ENCODE data around the gene TTF2.

The TTF2 gene

DNA sequence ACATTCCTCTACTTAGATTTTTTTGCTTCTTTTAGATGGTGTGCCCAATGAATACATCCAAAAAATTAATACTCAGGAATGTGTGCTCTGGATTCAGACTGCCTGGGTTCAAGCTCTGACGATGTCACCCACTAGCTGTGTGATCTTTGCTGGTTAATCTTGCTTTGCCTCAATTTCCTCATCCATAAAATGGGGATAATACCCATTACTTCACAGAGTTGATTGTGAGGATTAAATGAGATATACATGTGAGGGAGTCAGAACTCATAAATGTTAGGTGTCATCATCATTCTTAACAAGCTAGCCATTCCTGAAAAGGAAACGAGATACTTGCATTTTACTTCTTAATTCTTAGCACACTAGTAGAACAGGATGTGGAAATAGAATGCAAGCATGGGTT lies 12.9 kb upstream of the TTF2 start:
- no peak for DNase-seq

DNA sequence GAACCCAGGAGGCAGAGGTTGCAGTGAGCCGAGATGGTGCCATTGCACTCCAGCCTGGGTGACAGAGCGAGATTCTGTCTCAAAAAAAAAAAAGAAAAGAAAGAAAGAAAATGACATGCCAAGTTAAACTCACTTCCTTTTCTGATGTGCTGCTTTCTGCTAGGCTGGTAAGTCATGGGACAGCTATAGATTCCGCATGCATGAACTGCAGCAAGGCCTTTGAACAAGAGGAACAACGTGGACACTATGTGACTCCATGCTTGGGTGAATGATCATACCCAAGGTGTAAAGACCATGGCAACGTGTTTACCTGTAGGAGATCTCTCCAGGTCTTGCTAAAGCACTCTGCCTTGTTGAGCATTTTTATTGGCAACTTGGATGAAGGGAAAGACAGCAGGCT lies 10.3 kb upstream of the TTF2 start:
- no peak for DNase-seq

DNA sequence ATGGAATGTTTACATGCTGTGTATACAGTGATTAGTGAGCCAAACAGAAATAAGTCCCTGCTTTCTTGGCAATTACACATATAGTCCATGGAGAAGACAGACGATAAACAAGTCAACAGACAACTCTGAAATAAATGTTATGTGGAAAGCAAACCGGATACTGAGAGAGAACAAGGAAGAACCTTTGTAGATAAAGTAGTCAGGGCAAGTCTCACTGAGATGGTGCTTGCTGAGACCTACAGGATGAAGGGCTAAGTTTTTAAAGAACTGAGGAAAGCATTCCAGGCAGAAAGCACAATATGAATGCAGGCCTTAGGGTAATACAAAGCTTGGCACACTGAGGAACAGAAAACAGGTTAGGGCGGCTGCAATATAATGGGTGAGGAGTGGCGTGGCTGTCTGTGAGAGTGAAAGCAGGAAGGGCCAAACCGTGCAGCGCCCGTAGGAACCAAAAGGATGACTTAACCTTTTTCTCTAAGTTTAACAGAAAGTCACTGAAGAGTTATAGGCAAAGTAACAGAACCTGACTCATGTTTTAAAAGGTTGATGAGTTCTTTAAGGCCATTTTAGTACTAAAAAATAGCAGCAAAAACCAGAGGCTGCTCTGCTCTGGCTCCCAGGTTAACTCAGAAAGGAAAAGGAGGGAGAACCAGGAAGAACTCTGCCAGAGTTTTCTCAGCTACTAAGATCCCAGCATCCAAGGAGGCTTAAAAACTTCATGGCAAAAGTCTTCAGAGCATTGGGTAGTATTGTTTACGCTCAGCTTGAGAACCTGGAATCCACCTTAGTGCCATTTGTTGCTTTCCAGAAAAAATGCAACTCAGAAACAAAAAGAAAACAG lies 8.7 kb upstream of the TTF2 start:
- no peak for DNase-seq

DNA sequence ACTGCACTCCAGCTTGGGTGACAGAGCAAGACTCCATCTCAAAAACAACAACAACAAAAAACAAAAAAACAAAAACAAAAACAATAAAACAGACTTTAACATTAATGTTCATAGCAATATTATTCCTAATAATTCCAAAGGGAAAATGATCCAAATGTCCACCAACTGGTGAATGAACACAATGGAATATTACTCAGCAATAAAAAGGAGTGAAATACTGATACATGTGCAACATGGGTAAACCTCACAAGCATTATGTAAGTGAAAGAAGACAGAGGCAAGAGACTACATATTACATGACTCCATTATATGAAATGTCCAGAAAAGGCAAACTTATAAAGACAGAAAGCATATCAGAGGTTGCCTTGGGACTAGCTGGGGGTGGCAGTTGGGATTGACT lies 6.1 kb upstream of the TTF2 start:
- DNase-seq: no peak

DNA sequence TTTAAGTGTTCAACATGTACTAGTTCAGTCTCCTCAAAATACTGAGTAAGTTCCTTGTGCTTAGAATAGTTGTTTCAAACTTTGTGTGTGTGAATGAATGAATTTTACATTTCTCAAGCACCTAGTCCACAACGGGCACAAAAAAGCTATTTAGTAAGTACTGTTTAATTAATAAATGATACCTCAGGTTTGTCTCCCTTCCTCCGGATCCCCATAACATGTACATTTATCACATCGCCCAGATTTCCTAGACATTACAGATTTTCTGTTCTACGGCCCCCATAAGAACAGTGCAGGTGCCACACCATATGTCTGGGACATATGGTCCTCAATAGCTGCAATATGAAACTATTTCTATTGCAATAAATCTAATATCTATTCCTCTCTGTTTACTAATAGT lies 1.3 kb upstream of the TTF2 start:
- DNase-seq: no peak

DNA sequence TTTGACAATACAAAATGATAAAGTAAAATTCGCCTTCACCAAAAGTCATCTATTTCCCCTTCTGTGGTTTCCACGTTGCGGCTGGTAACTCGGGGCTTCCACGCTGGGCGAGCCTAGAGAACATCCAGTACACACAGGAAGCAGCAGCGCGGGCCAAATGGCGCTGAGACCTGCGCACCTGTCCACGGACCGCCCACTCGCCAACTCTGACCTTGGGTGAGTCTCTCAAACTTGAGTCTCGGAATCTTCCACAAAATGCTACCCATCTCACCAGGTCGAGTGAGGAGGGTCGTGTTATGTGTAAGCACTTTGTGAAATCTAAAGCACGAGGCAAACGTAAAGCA lies 820 bp upstream of the TTF2 start:
- DNase-seq: peak; percentile 61

DNA sequence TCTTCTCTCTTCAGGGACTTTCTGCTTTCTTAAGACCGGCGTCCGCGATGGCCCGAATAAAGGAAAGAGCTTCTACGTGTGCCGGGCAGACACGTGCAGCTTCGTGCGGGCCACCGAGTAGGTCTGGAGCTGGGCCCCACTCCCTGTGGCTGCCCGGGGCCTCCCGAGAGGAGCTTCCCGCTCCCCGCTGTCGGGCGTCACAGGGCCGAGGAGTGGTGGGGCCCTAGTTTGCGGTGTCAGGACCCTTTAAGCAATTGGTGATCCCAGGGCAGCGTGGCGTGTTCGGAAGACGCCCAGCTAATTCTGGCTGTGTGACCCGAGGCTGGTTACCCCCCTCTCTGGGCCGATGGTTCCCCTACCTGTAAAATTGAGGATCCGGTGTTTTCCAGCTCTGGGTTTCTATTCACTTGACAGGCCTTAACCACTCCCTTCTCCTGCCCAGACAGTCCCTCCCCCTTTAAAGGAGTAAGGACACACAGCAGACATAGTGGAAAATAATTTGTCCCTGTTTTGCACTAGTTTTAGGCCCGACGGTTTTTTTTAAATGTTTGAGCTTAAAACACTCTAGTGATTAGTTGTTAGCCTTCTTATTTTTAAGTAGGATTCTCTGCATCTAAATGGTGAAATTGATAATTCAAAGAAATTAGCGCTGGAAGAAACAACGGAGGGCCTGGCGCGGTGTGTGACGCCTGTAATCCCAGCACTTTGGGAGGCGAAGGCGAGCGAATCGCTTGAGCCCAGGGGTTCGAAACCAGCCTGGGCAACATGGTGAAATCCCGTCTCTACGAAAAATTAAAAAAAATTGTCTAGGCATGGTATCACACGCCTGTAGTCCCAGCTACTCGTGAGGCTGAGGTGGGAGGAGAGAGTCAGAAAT lies 553 bp downstream of the TTF2 start:
- DNase-seq: peak; percentile 7

DNA sequence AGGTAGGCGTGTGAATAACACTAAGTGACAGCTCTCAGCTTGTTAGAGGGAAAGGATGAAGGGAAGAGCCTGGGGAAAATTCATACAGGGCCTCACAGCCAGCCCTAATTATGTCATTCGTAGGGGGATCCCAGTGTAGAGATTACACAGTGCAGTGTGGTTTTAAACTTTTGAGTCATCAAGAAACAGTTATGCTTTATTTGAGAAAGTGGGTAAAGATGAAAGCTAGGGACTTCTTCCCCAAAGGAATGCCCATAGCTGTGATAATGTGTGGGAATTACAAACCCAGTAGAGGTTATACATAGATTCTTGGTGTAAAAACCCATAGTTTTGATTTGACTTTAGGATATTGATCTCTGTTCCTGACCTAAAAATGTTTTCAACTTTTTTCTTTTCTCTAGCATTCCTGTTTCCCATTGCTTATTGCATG lies 1.9 kb downstream of the TTF2 start:
- DNase-seq: no peak

DNA sequence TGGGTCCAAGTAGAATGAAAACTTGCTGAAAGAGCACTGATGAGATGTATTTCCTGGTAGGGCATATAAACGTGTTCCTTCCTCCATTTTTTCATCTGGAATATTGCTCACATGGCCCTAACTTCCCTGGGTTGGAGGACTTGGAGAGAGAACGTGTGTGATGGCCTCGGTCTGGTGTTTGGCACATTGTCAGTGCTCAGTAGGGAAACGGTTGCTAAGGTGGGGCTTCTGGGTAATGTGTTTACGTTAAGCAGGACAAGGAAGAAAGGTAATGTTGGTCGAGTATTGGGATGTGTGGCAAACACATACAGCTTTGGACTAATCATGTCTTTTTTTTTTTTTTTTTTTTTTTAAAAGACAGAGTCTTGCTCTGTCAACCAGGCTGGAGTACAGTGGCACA lies 6.2 kb downstream of the TTF2 start:
- DNase-seq: no peak

DNA sequence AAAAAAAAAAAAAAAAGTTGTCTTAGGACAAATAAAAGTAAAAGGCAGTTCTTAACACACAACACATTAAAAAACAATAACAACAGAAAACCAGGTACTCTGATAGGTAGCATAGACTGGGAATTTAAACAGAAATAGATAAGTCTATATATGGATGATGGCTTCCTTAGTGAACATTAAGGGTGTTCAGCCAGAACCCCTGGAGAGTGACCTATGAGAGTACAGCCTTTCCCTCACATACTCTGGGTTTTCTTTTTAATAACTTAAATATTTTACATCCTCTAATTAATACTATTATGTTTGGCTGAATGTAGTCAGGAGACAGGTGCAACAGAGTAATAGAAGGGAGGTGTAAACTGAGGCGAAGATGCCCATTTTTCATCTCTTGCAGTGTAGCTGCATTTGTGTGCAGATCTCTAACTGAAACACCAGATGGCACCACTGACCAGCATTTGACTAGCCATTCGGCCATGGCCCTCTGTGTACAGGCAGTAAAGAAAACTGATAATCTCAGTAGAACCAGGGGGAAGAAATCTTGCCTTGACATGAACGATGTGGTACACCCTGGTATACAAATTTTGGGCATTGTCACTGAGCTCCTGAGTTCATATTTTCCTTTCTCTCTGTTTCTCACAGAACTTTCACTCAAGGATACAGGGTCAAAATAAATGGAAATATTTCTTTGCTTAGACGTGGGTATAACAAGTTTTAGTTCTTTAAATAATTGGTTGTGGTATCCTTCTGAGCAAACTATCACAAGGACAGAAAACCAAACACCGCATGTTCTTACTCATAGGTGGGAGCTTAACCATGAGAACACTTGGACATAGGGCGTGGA lies 7.6 kb downstream of the TTF2 start:
- DNase-seq: peak; percentile 9

DNA sequence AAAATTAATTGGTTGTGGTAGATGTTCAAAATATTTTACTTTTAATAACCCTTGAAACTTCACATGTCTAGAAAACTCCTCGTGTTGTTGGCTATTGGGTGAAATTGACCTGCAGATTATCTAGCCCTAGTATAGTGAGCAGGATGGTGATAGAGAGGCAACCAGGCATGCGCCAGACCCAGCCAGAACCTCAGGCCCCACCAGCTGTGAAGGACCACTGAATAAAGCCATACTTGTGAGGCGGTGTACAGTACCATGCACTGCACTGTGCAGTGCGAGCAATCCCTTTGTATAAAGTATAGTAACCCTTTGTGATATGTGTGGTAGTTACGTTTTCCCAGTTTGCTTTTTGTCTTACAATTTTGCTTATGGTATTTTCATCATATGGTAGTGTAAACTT lies 8.5 kb downstream of the TTF2 start:
- DNase-seq: no peak

DNA sequence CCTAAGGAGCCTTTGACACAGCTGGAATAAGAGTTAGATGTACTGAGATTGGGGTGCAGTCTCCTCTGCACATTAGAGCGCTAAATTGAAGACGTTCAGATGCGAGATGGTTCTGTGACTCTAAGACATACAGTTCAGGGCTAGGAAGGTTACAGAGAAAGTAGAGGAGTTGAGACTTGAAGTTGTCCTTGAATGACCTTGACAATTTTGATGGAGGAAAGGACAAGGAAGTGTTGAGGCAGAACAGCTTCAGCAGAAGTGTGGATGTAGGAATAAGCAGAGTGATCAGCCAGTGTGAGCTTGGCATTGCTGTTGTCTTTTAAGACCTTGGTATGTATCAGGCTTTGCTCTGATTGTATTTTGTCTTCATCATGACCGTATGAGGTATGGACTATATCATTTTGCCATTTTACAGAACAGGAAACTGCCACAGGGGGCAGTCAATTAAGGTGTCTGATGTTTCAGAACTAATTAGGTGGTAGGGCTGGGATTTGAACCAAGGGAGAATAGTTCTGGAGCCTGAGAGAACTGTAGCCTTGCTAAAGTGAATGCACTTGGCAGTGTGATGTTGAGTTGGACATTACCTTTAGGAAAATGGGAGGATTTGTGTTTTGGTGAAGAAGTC lies 9.2 kb downstream of the TTF2 start:
- no peak for DNase-seq

DNA sequence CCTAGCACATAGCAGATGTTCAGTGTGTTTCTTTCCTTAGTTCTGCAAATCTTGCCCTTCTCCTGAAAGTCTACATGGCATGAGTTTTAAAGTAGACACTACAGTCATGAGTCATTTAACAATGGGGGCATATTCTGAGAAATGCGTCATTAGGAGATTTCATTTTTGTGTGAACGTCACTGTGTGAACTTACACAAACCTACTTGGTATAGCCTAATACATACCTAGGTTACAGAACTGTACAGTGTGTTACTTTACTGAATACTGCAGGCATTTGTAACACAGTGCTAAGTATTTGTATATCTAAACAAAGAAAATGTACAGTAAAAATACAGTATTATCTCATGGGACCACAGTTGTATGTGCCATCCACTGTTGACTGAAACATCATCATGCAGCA lies 10.0 kb downstream of the TTF2 start:
- DNase-seq: no peak

DNA sequence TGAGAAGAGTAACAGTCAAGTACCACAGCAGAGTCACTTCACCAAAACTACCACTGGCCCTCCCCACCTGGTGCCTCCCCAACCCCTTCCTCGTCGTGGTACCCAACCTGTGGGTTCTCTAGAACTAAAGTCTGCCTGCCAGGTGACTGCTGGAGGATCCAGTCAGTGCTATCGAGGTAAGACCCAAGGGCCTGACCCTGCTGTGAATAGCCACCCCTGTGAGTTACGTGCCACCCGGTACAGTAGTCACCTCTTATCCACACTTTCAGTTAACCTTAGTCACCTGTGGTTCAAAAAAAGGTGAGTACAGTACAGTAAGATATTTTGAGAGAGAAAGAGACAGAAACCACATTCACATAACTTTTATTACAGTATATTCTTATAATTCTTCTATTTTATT lies 16.5 kb downstream of the TTF2 start:
- no peak for DNase-seq

DNA sequence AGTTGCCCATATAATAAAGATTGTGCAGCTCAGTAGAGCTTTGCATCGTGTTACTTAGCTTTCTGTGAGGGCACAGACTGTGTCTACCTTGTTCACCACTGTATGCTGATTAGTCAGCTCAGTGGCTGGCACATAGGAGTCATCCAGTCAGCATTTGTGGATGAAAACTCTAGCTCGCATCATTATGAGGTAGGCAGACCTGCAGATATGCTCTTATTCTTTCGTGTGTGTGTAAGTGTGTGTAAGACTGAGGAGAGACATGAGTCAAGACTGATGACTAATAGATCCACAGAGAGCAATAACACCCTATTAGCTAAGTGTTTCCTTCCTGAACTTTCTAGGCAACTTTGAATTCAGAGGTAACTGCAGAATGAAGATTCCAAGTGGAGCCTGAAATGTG lies 17.1 kb downstream of the TTF2 start:
- no peak for DNase-seq

DNA sequence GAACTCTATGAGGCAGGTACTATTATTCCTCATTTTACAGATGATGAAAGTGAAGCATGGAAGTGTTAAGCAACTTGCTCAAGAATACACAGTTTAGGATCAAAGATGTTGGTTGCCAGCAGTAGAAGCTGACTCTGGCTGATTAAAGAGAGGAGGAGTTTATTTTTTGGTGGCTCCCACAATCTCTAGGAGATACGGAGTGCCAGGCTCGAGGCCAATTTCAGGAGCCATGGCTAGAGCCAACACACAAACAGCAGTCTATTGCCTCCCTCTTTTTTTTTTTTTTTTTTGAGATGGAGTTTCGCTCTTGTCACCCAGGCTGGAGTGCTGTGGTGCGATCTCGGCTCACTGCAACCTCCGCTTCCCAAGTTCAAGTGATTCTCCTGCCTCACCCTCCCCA lies 19.6 kb downstream of the TTF2 start:
- DNase-seq: no peak

DNA sequence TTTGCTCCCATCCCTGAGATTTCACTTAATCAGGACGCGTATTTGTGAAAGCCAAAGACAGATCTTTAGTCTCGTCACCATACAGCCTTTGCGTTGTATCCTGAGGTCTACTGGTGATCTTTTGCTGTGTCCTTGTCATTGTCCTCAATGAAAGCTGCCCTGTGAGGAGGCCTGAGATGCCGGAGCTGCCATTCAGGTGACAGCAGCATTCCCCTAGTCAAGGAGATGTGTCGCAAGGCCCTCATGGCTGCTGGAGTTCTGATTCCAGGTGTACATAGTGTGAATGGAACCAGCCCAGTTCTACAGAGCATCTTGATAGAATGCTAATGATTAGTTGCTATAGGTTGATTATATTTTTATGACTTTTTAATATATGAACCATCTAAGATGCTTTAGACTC lies 24.1 kb downstream of the TTF2 start:
- DNase-seq: no peak

DNA sequence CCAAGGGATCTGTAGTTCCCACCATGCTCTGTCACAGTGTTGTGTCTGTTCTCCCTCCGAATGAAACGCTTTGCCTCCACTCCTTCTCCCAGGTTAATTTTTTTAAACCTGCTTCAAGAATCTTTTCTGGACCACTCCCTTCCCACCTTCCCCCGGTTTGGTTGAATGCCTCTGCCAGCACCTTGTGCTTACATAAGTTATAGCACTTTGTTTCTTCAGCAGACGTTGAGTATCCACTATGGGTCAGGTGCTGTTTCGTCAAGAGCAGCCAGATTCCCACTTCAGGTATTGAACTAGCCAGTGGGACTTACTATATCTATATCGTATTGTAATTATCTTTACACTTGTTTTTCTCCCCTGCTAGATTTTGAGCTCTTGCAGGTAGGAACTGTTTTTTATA lies 27.6 kb downstream of the TTF2 start:
- DNase-seq: no peak

DNA sequence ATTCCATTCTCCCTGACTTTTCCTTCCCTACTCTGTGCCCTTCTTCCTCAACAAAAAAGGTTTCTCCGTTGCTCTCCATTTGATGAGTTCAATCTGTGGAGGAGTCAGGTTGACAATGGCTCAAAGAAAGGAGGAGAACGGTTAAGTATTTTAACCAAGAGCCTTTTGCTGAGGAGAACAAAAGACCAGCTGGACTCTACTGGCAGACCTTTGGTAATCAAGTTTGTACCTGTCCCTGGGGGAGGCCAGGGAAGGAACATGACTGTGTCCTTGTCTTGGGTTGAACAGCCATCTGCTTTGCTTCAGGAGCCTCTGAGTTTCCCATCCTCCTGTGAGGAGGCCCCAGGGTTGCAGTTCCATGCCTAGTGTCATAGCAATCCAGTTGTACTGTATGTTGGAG lies 29.9 kb downstream of the TTF2 start:
- no peak for DNase-seq

DNA sequence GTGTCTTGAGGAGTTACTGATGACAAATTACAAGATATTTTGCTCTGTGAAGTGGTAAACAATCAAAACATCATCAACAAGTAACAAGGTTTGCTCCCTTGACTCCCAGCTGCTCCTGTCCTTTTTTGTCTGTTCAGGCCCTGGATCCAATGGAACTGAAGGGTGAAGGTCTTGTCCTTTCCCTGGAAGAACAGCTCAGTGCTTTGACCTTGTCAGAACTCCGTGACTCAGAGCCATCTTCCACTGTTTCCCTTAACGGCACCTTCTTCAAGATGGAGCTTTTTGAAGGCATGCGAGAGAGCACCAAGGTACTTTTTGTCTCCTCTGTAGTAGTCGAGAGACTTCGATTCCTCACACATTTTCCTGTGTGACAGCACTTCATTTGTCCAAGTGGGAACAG lies 32.5 kb downstream of the TTF2 start:
- no peak for DNase-seq

DNA sequence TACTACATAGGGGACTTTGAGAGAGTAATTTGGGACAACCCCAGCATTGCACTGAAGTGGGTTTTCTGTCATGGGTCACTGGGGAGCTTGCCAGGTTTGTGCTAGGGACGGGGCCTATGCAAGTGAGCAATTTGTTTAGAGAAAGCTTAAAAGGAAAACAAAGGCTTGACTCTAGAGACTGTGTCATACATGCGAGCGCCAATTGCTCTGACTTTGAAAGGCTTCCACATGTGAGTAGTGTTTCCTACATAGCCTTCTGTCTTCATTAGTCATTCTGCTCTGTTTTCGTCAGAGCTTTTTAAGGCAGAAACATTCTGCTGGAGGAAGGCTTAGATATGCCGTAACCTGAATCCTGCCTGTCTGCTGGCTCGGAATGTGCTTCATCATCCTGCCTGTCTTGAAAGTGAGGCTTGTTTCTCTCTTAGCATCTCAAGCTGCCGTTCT lies 33.0 kb downstream of the TTF2 start:
- DNase-seq: no peak

DNA sequence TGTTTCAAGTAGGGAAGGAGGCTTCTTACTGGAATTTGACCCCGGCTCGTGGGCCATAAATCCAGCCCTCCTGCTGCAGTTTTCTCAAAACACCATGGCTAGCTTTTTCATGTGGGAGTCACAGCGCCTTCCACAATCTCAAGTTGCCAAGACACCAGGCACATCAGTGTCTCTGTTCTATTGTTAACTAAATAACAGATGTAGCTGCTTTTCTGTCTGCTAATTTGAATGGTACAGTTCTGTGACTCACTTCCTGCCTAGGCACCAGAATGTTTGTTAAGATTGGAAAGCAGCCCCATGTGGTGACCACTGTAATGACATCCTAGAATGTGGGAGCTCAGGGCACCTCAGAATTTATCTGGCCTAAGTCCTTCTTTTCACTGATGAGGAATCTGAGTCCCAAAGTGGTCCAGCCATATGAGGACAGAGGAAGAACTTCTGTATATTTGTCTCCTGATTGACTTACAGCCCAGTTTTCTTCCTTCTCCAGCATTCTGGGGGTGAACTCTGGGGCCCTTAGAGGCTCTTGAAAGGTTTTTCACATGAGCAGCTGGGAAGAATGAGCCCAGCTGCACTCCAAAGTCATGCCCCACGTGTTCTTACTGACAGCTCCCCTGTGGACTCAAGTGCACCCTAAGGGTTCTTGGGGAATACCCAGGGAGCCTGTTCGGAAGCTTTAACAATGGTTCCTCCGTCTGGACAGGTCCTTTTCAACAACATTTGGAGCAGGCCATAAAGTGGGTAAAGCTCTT lies 33.9 kb downstream of the TTF2 start:
- DNase-seq: no peak

Measured in NCI-H1105 (cell line).